Peyer's patch (tissue), 4 donors: ENCODE results near the gene PNLIP. TPM values are rescaled to one million over a fixed set of nuclear protein-coding genes. Genes with fewer than 3 reads are reported as not detected.

Source experiments
- DNase-seq, 3 donors: peaks; one replicate each; pipeline ENCODE4 v3.0.0-alpha.2; 2017 to 2019
- H3K27ac ChIP-seq, 4 donors: fragments of 200-600 bp; sonication (generic); one replicate each; pipeline ENCODE4 v1.5.1; 2016 to 2019
- H3K27me3 ChIP-seq, 2 donors: fragments of 200-600 bp; sonication (generic); one replicate each; pipeline ENCODE4 v1.5.1; 2019
- H3K36me3 ChIP-seq, 3 donors: fragments of 200-600 bp; sonication (generic); one replicate each; pipeline ENCODE4 v1.5.1; 2016 to 2019
- H3K4me1 ChIP-seq, 4 donors: fragments of 200-600 bp; sonication (generic); one replicate each; pipeline ENCODE4 v1.5.1; 2016 to 2019
- H3K4me3 ChIP-seq, 4 donors: fragments of 200-600 bp; sonication (generic); 1 replicate in 3 of 4; 2 replicates in 1 of 4; pipeline ENCODE4 v1.5.1; 2016 to 2019; ENCODE audit warnings: mild to moderate bottlenecking in 1 of 4
- H3K9me3 ChIP-seq, 4 donors: fragments of 200-600 bp; sonication (generic); one replicate each; pipeline ENCODE4 v1.5.1; 2016 to 2019; ENCODE audit warnings: mild to moderate bottlenecking in 1 of 4
- POLR2A ChIP-seq, 2 donors: fragments of 450-650 bp; IDR thresholded peaks; one replicate each; pipeline ENCODE4 v1.5.1; 2017; ENCODE audit warnings: antibody characterized with exemption in 2 of 2, mild to moderate bottlenecking in 2 of 2, moderate library complexity in 2 of 2
- total RNA-seq, 4 donors: library from RNA; depleted of rRNA; stranded (reverse); fragments of >200 nt; gene quantifications; one replicate each; pipeline ENCODE4 v1.1.0, GENCODE V29; 2016
- TF ChIP-seq, protein P1 (sequence below), 6 experiments: fragments of 450-650 bp in 4 of 6; fragments of 200-600 bp in 2 of 6; sonication (generic) in 1 of 6; IDR thresholded peaks; one replicate each; pipeline ENCODE4 v1.5.1; 2017 to 2019; ENCODE audit warnings: antibody characterized with exemption in 6 of 6, mild to moderate bottlenecking in 3 of 6, moderate library complexity in 1 of 6

Gene PNLIP
- total RNA-seq, 4 donors from 2014 or later = not detected

DNA sequence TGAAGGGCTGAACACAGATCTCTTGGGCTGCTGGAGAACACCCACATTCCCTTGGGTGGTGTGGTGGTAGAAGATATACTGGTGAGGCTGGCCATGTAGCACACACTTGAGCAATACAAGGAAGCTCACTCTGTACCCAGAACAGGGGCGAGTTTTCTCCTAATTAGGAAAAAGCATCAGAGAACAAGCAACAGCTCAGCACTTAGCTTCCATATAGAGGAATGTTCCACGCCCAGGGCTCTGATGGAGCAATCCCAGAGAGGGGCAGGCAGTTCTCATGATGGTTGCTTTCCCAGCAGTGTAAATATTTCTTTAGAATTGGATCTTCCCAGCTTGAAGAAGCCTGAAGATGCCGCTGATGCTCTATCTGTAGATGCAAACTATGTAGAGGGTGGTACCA is 21.0 kb upstream of the PNLIP start:
- Histone ChIP-seq H3K27ac (no peak overlapping the region), H3K27me3 (no peaks in the 10 kb centered on the region), H3K4me3 (no peak overlapping the region), H3K4me1 (no peaks in the 10 kb centered on the region), H3K36me3 (no peaks in the 10 kb centered on the region), H3K9me3 (no peaks in the 10 kb centered on the region)
- TF ChIP-seq POLR2A (IDR thresholded peaks at IDR 0.05) = no peak
- DNase-seq = no peak

DNA sequence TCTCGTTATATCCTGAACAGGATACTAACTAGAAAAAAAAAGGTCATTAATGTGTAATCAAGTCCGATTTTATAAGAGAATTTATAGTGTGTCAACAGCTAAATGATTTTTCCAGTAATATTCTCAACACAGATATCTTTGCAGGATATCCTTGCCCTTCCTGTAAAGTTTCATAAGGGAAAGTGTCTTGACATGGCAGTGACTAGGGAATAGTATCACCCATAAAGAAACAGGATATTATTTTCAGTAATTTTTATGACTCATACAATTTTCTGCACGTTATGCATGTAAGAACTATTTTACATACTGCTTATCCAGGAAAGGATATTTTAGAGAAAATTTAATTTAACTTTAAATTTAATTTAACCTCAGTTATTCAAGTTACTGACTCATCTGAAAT is 19.5 kb upstream of the PNLIP start:
- DNase-seq = no peak

DNA sequence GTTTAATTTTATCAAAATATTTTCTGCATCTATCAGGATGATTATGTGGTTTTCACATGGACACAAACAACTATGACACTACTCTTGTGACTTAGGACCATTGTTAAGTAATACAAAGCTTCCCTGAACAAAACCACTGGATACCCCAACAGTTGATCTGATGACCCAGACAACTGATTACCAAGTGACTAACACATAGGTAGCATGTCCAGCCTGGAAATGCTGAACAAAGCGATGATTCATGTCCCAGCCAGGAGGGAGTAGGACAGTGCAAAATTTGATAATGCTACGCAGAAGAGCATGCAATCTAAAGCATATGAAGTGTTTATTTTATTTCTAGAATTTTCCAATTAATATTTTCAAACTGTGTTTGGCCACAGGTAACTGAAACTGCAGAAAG is 8.9 kb upstream of the PNLIP start:
- Histone ChIP-seq H3K36me3 (no peaks in the 10 kb centered on the region), H3K4me1 (no peaks in the 10 kb centered on the region), H3K27me3 (no peaks in the 10 kb centered on the region), H3K9me3 (no peaks in the 10 kb centered on the region), H3K27ac (no peak overlapping the region), H3K4me3 (no peak overlapping the region)
- TF ChIP-seq, protein P1, sequence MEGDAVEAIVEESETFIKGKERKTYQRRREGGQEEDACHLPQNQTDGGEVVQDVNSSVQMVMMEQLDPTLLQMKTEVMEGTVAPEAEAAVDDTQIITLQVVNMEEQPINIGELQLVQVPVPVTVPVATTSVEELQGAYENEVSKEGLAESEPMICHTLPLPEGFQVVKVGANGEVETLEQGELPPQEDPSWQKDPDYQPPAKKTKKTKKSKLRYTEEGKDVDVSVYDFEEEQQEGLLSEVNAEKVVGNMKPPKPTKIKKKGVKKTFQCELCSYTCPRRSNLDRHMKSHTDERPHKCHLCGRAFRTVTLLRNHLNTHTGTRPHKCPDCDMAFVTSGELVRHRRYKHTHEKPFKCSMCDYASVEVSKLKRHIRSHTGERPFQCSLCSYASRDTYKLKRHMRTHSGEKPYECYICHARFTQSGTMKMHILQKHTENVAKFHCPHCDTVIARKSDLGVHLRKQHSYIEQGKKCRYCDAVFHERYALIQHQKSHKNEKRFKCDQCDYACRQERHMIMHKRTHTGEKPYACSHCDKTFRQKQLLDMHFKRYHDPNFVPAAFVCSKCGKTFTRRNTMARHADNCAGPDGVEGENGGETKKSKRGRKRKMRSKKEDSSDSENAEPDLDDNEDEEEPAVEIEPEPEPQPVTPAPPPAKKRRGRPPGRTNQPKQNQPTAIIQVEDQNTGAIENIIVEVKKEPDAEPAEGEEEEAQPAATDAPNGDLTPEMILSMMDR (IDR thresholded peaks at IDR 0.05) = no peak
- no peak for TF ChIP-seq POLR2A (IDR thresholded peaks at IDR 0.05)
- no peak for DNase-seq

More for the DNA sequence above, 19.5 kb upstream of the PNLIP start:
- no peak overlapping the region for H3K4me3 ChIP-seq
- H3K36me3 ChIP-seq = no peaks in the 10 kb centered on the region
- H3K4me1 ChIP-seq = no peaks in the 10 kb centered on the region
- H3K27ac ChIP-seq = no peak overlapping the region
- H3K9me3 ChIP-seq = no peaks in the 10 kb centered on the region
- no peaks in the 10 kb centered on the region for H3K27me3 ChIP-seq
- TF ChIP-seq, protein P1 (IDR thresholded peaks at IDR 0.05) = no peak
- no peak for TF ChIP-seq POLR2A (IDR thresholded peaks at IDR 0.05)

DNA sequence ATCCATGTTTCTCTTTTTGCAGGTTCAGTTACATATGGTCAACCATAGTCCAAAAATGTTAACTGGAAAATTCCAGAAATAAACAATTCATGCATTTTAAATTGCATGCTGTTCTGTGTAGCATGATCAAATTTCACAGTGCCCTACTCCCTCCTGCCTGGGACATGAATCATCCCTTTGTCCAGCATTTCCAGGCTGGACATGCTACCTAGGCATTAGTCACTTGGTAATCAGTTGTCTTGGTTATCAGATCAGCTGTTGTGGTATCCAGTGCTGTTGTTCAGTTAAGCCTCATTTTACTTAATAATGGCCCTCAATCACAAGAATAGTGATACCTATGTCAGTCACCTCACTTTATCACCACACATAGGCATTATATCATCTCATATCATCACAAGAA is 7.3 kb upstream of the PNLIP start:
- DNase-seq = no peak
- Histone ChIP-seq H3K27ac (no peak overlapping the region), H3K27me3 (no peaks in the 10 kb centered on the region), H3K36me3 (no peaks in the 10 kb centered on the region), H3K4me3 (no peak overlapping the region), H3K4me1 (no peaks in the 10 kb centered on the region), H3K9me3 (no peaks in the 10 kb centered on the region)
- TF ChIP-seq, protein P1 (IDR thresholded peaks at IDR 0.05) = no peak
- TF ChIP-seq POLR2A (IDR thresholded peaks at IDR 0.05) = no peak

DNA sequence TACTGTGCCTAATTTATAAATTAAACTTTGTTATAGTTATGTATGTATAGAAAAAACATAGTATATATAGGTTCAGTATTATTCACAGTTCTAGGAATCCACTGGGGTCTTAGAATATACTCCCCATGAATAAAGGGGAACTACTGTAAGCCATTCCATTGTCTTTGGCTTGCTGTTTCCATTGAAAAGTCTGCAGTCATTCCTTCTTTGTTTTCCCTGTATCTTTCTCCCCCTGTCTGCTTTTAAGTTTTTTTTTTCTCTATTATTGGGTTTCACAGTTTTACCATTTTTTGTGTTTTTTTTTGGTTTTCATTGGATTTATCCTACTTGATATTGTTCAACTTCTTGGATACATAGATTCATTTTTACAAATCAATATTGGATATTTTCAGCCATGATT is 6.7 kb upstream of the PNLIP start:
- H3K4me1 ChIP-seq = no peaks in the 10 kb centered on the region

DNA sequence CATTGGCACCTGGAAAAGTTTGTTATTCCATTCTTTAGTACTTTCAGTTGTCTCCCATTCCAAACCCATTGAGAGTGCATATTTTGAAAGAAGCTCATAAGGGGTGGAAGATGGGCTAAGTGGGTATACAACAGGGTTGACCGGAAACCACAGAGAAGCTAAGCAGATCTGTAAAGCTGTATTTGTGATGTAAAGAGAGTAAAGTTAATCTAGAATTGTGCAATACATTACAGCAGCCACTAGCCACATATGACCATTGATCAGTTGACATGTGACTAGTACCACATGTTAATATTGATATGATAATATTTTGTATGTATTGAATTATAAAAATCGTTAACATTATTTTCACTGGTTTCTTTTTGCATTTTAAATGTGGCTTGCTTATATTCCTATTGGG is 4.9 kb upstream of the PNLIP start:
- H3K4me3 ChIP-seq = no peak overlapping the region
- TF ChIP-seq POLR2A (IDR thresholded peaks at IDR 0.05) = no peak
- TF ChIP-seq, protein P1 (IDR thresholded peaks at IDR 0.05) = no peak
- H3K9me3 ChIP-seq = no peaks in the 10 kb centered on the region
- DNase-seq = no peak
- H3K27ac ChIP-seq = no peak overlapping the region
- no peaks in the 10 kb centered on the region for H3K4me1 ChIP-seq
- no peaks in the 10 kb centered on the region for H3K27me3 ChIP-seq
- no peaks in the 10 kb centered on the region for H3K36me3 ChIP-seq

More for the DNA sequence above, 6.7 kb upstream of the PNLIP start:
- Histone ChIP-seq H3K9me3 (no peaks in the 10 kb centered on the region), H3K36me3 (no peaks in the 10 kb centered on the region), H3K27me3 (no peaks in the 10 kb centered on the region), H3K27ac (no peak overlapping the region), H3K4me3 (no peak overlapping the region)
- no peak for DNase-seq
- TF ChIP-seq, protein P1 (IDR thresholded peaks at IDR 0.05) = no peak
- TF ChIP-seq POLR2A (IDR thresholded peaks at IDR 0.05) = no peak
